Frontal cortex (tissue), 4 donors: ENCODE measurements around the gene GATA5. TPM values are rescaled to one million over a fixed set of nuclear protein-coding genes. Genes with fewer than 3 reads are reported as not detected.
"Not testable (repeated sequence)": the region's sequence is repeated elsewhere in the genome, so short reads cannot be mapped to it uniquely, and the experiment has no call there.

Experiments used
- DNase-seq, 2 donors: peaks; one replicate each; pipeline ENCODE4 v3.0.0; 2012; ENCODE audit warnings: low spot score in 2 of 2
- FAIRE-seq: peaks from 2 replicates; lab custom pipeline; 2012; peaks lifted over from hg19 to GRCh38; lab: Jason Lieb, UNC
- total RNA-seq: library from RNA; depleted of rRNA; stranded (reverse); fragments of >200 nt; gene quantifications from one replicate; pipeline ENCODE4 v1.2.3, GENCODE V29; 2014
- donor health status: control.
- donor health status: control.
- donor health status: control.

GATA5 gene
- total RNA-seq, 1 donor from 2014 or later: not detected

GRCh38 chr20:62506087-62506486, 30.3 kb upstream of the GATA5 start:
- no peak for FAIRE-seq
- DNase-seq: no peak

- FAIRE-seq: no peak
- DNase-seq: no peak
Observed at GRCh38 chr20:62505337-62506045, 29.7 kb upstream of the GATA5 start.

GRCh38 chr20:62504323-62504722, 28.5 kb upstream of the GATA5 start:
- DNase-seq (no peak), FAIRE-seq (no peak)

- no peak for FAIRE-seq
- no peak for DNase-seq
Observed at GRCh38 chr20:62503401-62504178, 27.8 kb upstream of the GATA5 start.

DNA sequence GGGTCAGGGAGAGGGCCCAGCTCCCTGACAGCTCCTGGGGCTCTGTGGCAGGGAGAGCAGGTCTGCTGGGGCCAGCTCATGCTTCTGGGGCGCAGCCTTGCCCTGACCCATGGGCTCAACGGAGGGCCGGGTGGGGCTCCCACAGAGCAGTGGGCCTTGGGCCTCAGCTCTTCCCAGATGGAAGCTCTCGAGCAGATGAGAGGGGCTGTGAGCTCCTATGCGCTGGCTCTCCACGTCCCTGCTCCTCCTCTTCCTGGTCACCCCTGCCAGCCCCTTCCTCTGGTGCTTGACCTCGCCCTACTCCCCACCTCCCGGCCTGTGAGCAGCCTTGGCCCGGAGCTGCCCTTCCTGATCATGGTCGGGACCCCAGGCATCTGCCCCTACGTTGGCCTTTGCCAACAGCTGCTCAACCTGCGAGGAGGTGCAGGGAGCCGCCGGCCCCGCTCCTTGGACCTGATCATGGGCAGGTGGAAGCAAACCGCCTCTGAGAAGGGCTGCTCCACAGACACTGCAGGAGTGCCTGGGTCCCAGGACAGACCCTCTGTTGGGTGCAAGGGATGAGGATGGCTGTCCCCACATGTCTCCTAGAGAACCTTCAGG, 26.8 kb upstream of the GATA5 start:
- DNase-seq: no peak
- FAIRE-seq: no peak

DNA sequence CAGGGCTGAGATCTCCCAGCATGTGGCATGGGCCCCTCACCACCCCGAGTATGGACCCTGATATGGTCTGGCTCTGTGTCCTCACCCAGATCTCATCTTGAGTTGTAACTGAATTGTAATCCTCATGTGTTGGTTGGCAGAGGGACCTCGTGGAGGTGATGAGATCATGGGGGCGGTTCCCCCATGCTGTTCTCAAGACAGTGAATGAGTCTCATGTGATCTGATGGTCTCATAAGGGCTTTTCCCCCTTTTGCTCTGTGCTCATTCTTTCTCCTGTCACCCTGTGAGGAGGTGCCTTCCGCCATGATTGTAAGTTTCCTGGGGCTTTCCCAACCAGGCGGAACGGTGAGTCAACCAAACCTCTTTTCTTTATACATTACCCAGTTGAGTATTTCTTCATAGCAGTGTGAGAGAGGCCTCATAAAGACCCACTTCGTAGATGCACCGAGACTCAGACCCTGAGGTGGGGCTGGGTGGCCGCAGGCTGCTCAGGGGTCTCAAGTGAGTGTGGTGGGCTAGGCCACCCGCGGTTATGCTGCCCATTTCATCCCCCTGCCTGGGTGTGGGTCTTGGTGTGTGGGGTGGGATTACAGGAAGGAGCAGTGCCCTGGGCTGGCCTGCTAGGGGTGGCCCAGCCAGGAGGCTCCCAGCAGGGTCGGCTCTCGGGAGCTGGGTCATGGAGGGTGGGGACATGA, 26.2 kb upstream of the GATA5 start:
- no peak for DNase-seq
- no peak for FAIRE-seq

DNA sequence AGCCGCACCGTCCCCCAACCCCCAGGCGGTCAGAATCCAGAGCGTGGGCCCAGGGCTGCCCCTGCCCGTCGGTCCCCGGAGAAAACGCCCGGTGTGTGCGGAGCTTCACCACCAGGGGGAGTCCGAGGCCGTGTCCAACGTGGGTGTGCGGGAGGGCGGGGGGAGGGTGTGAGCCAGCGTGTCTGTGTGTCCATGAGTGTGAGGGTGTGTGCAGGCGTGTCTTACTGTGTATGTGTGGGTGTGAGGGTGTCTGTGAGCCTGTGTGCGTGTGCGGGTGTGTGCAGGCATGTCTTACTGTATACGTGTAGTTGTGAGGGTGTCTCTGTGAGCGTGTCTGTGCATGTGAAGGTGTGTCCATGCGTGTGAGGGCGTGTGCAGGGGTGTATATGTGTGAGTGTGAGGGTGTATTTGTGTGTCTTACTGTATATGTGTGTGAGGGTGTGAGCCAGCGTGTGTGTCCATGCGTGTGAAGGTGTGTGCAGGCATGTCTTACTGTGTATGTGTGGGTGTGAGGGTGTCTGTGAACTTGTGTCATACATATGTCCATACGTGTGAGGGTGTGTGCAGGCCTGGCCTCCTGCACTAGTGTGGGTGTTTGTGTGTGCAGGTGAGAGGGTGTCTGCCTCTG, 24.6 kb upstream of the GATA5 start:
- FAIRE-seq (no peak), DNase-seq (peak; percentile 77 to 92)

- DNase-seq (no peak), FAIRE-seq (no peak)
Observed at GRCh38 chr20:62499758-62500236, 24.0 kb upstream of the GATA5 start.

- FAIRE-seq (no peak), DNase-seq (no peak)
Observed at GRCh38 chr20:62498874-62499273, 23.1 kb upstream of the GATA5 start.

DNA sequence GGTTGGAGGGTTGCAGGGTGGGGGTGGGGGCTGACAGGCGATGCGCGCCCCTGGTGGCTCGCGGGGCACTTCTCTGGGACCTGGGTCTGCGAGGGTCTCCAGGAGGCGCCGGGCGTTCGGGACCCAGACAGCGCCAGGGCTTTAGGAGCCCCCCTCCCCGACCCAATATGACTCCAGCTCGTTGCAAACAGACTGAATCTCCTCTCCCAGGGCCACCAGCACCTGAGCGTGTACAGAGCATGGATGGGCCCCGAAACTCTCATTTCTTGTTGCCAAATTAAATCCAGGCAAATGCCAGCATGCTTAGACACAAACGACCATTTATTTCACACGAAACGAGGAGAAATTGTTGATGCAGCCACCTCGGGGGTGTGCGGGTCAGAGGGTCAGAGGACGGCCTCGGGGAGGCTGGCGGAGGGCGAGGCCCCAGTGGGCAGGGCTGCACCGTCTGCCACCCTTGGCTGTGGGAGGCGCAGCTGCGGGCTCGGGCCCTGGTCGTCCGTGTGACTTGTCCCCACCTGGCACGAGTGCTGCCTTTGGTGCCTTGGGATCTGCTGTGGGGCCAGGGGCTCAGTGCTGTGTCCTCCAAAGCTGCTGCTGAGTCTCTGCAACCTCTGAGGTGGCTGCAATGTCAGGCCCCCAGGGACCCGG, 20.9 kb upstream of the GATA5 start:
- DNase-seq (no peak), FAIRE-seq (no peak)

- no peak for FAIRE-seq
Observed at GRCh38 chr20:62495749-62496567, 20.2 kb upstream of the GATA5 start.

GRCh38 chr20:62494980-62495748, 19.4 kb upstream of the GATA5 start:
- no peak for FAIRE-seq
- no peak for DNase-seq

More at GRCh38 chr20:62495749-62496567, 20.2 kb upstream of the GATA5 start:
- no peak for DNase-seq

GRCh38 chr20:62494537-62494936, 18.7 kb upstream of the GATA5 start:
- DNase-seq: no peak
- FAIRE-seq: no peak

- FAIRE-seq (no peak), DNase-seq (no peak)
Observed at GRCh38 chr20:62493886-62494285, 18.1 kb upstream of the GATA5 start.

- no peak for DNase-seq
- no peak for FAIRE-seq
Observed at GRCh38 chr20:62493253-62493885, 17.6 kb upstream of the GATA5 start.

- no peak for FAIRE-seq
- no peak for DNase-seq
Observed at GRCh38 chr20:62492711-62493110, 16.9 kb upstream of the GATA5 start.

DNA sequence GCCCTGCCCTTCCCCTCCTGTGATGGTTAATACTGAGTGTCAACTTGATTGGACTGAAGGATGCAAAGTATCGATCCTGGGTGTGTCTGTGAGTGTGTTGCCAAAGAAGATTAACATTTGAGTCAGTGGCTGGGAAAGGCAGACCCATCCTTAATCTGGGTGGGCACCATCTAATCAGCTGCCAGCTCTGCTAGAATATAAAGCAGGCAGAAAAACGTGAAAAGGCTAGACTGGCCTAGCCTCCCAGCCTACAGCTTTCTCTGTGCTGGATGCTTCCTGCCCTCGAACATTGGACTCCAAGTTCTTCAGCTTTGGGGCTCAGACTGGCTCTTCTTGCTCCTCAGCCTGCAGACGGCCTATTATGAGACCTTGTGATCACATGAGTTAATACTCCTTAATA, 15.0 kb upstream of the GATA5 start:
- DNase-seq, FAIRE-seq: not testable (repeated sequence)
